ENCODE data around the gene PCDHB9. TPM values are rescaled to one million over a fixed set of nuclear protein-coding genes. Genes with fewer than 3 reads are reported as not detected.
"Not testable (repeated sequence)": the region's sequence is repeated elsewhere in the genome, so short reads cannot be mapped to it uniquely, and the experiment has no call there.

The PCDHB9 gene
- total RNA-seq, 4 donors from 2014 or later = 0.18 to 1.7 (median 0.39) TPM

GRCh38 chr5:141213656-141214339 is 26.8 kb downstream of the PCDHB9 start, which contains the start of gene PCDHB13:
PCDHB13 (plus strand) TSS chr5:141213919; CDS start chr5:141214124, 205 bp downstream.
- not testable (repeated sequence) for H3K4me3 ChIP-seq, H3K27me3 ChIP-seq, H3K36me3 ChIP-seq, DNase-seq, H3K4me1 ChIP-seq, H3K27ac ChIP-seq
- peaks cover 0 to 27% (median 0%) of the 10 kb centered on the region in 4 donors for H3K9me3 ChIP-seq
- TF ChIP-seq CTCF (IDR thresholded peaks at IDR 0.05) = peak in 3 of 6 experiments; percentile 9 to 25 (median 22)

- H3K27ac ChIP-seq, H3K4me1 ChIP-seq, H3K4me3 ChIP-seq, H3K36me3 ChIP-seq, H3K27me3 ChIP-seq, DNase-seq: not testable (repeated sequence)
- peaks cover 0 to 27% (median 0%) of the 10 kb centered on the region in 4 donors for H3K9me3 ChIP-seq
Observed at GRCh38 chr5:141214583-141214982, 27.6 kb downstream of the PCDHB9 start.

- not testable (repeated sequence) for H3K27me3 ChIP-seq, H3K27ac ChIP-seq, H3K4me3 ChIP-seq, H3K36me3 ChIP-seq, H3K4me1 ChIP-seq, DNase-seq
- peaks cover 0 to 22% (median 0%) of the 10 kb centered on the region in 4 donors for H3K9me3 ChIP-seq
Observed at GRCh38 chr5:141215504-141215903, 28.5 kb downstream of the PCDHB9 start.

GRCh38 chr5:141216035-141216434 is 29.1 kb downstream of the PCDHB9 start:
- H3K27me3 ChIP-seq, DNase-seq, H3K4me1 ChIP-seq, H3K27ac ChIP-seq, H3K4me3 ChIP-seq, H3K36me3 ChIP-seq: not testable (repeated sequence)
- H3K9me3 ChIP-seq = peaks cover 0 to 22% (median 0%) of the 10 kb centered on the region in 4 donors

- no peak for TF ChIP-seq POLR2A (IDR thresholded peaks at IDR 0.05)
- TF ChIP-seq CTCF (IDR thresholded peaks at IDR 0.05) = peak in 1 of 6 experiments; percentile 8
- Histone ChIP-seq H3K4me1 (no peaks in the 10 kb centered on the region), H3K27me3 (no peaks in the 10 kb centered on the region), H3K4me3 (peak within 1 kb of the TSS in 1 of 4 donors; percentile 11), H3K36me3 (no peaks in the 10 kb centered on the region), H3K9me3 (peaks cover 0 to 28% (median 0%) of the 10 kb centered on the region in 4 donors), H3K27ac (no peak within 1 kb of the TSS)
- DNase-seq = no peak
Observed at GRCh38 chr5:141223112-141223783, 36.3 kb downstream of the PCDHB9 start, which contains the start of gene PCDHB14. PCDHB14 (plus strand) TSS chr5:141223343; CDS start chr5:141223506, 163 bp downstream.

- not testable (repeated sequence) for H3K4me1 ChIP-seq, H3K4me3 ChIP-seq, H3K36me3 ChIP-seq, H3K27ac ChIP-seq, H3K27me3 ChIP-seq, DNase-seq
- H3K9me3 ChIP-seq = peaks cover 0 to 35% (median 0%) of the 10 kb centered on the region in 4 donors
Observed at GRCh38 chr5:141224844-141225243, 37.9 kb downstream of the PCDHB9 start.

GRCh38 chr5:141225421-141225820 is 38.5 kb downstream of the PCDHB9 start:
- H3K27ac ChIP-seq, H3K36me3 ChIP-seq, H3K27me3 ChIP-seq, H3K4me3 ChIP-seq, H3K4me1 ChIP-seq, DNase-seq: not testable (repeated sequence)
- peaks cover 0 to 35% (median 0%) of the 10 kb centered on the region in 4 donors for H3K9me3 ChIP-seq

GRCh38 chr5:141234109-141234667 is 47.2 kb downstream of the PCDHB9 start:
- Histone ChIP-seq H3K27ac (no peak overlapping the region), H3K4me3 (no peak overlapping the region), H3K9me3 (peaks cover 0 to 41% (median 10%) of the 10 kb centered on the region in 4 donors), H3K36me3 (no peaks in the 10 kb centered on the region), H3K4me1 (no peaks in the 10 kb centered on the region), H3K27me3 (no peaks in the 10 kb centered on the region)
- no peak for DNase-seq
- TF ChIP-seq POLR2A (IDR thresholded peaks at IDR 0.05) (no peak), CTCF (IDR thresholded peaks at IDR 0.05) (peak in 1 of 6 experiments; percentile 5)

GRCh38 chr5:141235922-141236321 is 49.0 kb downstream of the PCDHB9 start:
- not testable (repeated sequence) for H3K27ac ChIP-seq, H3K36me3 ChIP-seq, H3K4me1 ChIP-seq, DNase-seq, H3K4me3 ChIP-seq, H3K27me3 ChIP-seq
- H3K9me3 ChIP-seq = peaks cover 0 to 52% (median 13%) of the 10 kb centered on the region in 4 donors

All from Peyer's patch (tissue), 4 donors.